AG04450 (cell line): Measurements from ENCODE around the gene GNB1L. TPM values are rescaled to one million over a fixed set of nuclear protein-coding genes. Genes with fewer than 3 reads are reported as not detected.

Experiments used
- CTCF ChIA-PET: fragments of 300-600, 350-600 bp; formaldehyde crosslinking; extraction: SDS; loops from one replicate; lab custom pipeline; 2022; ENCODE audit warnings: antibody characterized with exemption, inconsistent platforms; lab: Charles Lee
- POLR2A ChIA-PET: fragments of 350-600 bp; formaldehyde crosslinking; extraction: SDS; loops from one replicate; lab custom pipeline; 2021; ENCODE audit warnings: antibody characterized with exemption, inconsistent platforms; lab: Yijun Ruan, JAX
- DNase-seq: peaks from one replicate; pipeline ENCODE4 v3.0.0-alpha.2; 2011; ENCODE audit warnings: low read depth, low spot score
- H3K27ac ChIP-seq: one replicate; pipeline ENCODE4 v1.5.1; 2012; ENCODE audit warnings: low read depth, low read length, control low read depth
- H3K27me3 ChIP-seq: one replicate; pipeline ENCODE4 v1.6.0; 2012; ENCODE audit warnings: low read length; ENCODE audit not compliant: control insufficient read depth, insufficient read depth
- H3K4me3 ChIP-seq: 2 replicates; pipeline ENCODE4 v1.5.1; 2011; ENCODE audit warnings: mild to moderate bottlenecking, low read depth, low read length, control low read depth
- H3K9me3 ChIP-seq: 2 replicates; pipeline ENCODE4 v1.5.1; 2012; ENCODE audit warnings: low read length; ENCODE audit not compliant: control insufficient read depth, insufficient read depth
- CTCF ChIP-seq: IDR thresholded peaks from 2 replicates; pipeline ENCODE4 v1.5.1; 2011; ENCODE audit warnings: low read depth, low read length, control low read depth, inconsistent platforms
- polyA plus RNA-seq: library from polyadenylated mRNA; depleted of rRNA; stranded (reverse); fragments of >200 nt; gene quantifications from 2 replicates; pipeline ENCODE4 v1.2.3, GENCODE V29; 2011

GNB1L gene
- polyA plus RNA-seq, 1 experiment: 1.3 TPM

- H3K27ac ChIP-seq: peak overlapping the region; percentile 39
- H3K27me3 ChIP-seq: no peaks in the 10 kb centered on the region
- no peaks in the 10 kb centered on the region for H3K9me3 ChIP-seq
- DNase-seq: no peak
- ChIA-PET POLR2A (interaction anchor here (0.6 to 1.4 kb wide), 4 partner anchors 9 to 780 kb away, joined by 3 to 7 read pairs (median 5); no protein-coding TSS in a partner anchor), CTCF (interaction anchor here (0.8 kb wide), 1 partner anchor 20 kb away, joined by 3 read pairs; no protein-coding TSS in a partner anchor)
- no peak for TF ChIP-seq CTCF
- H3K4me3 ChIP-seq: no peak overlapping the region
These were observed 36.0 kb upstream of the GNB1L start for GRCh38 chr22:19890502-19891316.

- no peak for TF ChIP-seq CTCF
- H3K9me3 ChIP-seq: no peaks in the 10 kb centered on the region; the same call in 1 of the 2 replicates
- CTCF ChIA-PET: interaction anchor here (0.6 to 0.8 kb wide), 2 partner anchors 20 to 89 kb away, joined by 3 read pairs; no protein-coding TSS in a partner anchor
- POLR2A ChIA-PET: interaction anchor here (0.6 to 1.4 kb wide), 3 partner anchors 8 to 779 kb away, joined by 3 to 6 read pairs (median 4); no protein-coding TSS in a partner anchor
- DNase-seq: no peak
- no peaks in the 10 kb centered on the region for H3K27me3 ChIP-seq
- no peak overlapping the region for H3K27ac ChIP-seq
- no peak overlapping the region for H3K4me3 ChIP-seq
These were observed 35.3 kb upstream of the GNB1L start for GRCh38 chr22:19889951-19890350.

GRCh38 chr22:19888131-19888746, 33.6 kb upstream of the GNB1L start:
- TF ChIP-seq CTCF: no peak
- ChIA-PET POLR2A (no interaction called here), CTCF (interaction anchor here (1.4 to 2.5 kb wide), 2 partner anchors 22 to 158 kb away, joined by 3 to 13 read pairs; no protein-coding TSS in a partner anchor)
- Histone ChIP-seq H3K27ac (no peak overlapping the region), H3K27me3 (no peaks in the 10 kb centered on the region), H3K4me3 (no peak overlapping the region), H3K9me3 (no peaks in the 10 kb centered on the region; the same call in 1 of the 2 replicates)
- no peak for DNase-seq

GRCh38 chr22:19887256-19887985, 32.7 kb upstream of the GNB1L start:
- ChIA-PET POLR2A (interaction anchor here (1.4 kb wide), 1 partner anchor 9 kb away, joined by 3 read pairs; no protein-coding TSS in a partner anchor), CTCF (interaction anchor here (1.4 to 2.5 kb wide), 2 partner anchors 23 to 157 kb away, joined by 3 to 13 read pairs; no protein-coding TSS in a partner anchor)
- Histone ChIP-seq H3K27ac (no peak overlapping the region), H3K4me3 (no peak overlapping the region), H3K9me3 (no peaks in the 10 kb centered on the region; the same call in 1 of the 2 replicates), H3K27me3 (no peaks in the 10 kb centered on the region)
- no peak for TF ChIP-seq CTCF
- DNase-seq: no peak
